Gastrocnemius medialis (tissue), 4 donors: ENCODE measurements around the gene ATXN7.

Experiments used
- POLR2A ChIP-seq, 2 donors: fragments of 450-650 bp; IDR thresholded peaks; one replicate each; pipeline ENCODE4 v1.6.1; 2017; ENCODE audit warnings: antibody characterized with exemption in 2 of 2, mild to moderate bottlenecking in 2 of 2, moderate library complexity in 2 of 2
- TF ChIP-seq, protein P1 (sequence below), 5 experiments: fragments of 450-650 bp in 3 of 5; fragments of 200-600 bp in 2 of 5; sonication (generic) in 2 of 5; IDR thresholded peaks in 4 of 5; conservative IDR thresholded peaks in 1 of 5; 1 replicate in 4 of 5; 2 replicates in 1 of 5; pipeline ENCODE4 v1.5.1; 2016 to 2019; ENCODE audit warnings: antibody characterized with exemption in 5 of 5, mild to moderate bottlenecking in 3 of 5, moderate library complexity in 3 of 5

DNA sequence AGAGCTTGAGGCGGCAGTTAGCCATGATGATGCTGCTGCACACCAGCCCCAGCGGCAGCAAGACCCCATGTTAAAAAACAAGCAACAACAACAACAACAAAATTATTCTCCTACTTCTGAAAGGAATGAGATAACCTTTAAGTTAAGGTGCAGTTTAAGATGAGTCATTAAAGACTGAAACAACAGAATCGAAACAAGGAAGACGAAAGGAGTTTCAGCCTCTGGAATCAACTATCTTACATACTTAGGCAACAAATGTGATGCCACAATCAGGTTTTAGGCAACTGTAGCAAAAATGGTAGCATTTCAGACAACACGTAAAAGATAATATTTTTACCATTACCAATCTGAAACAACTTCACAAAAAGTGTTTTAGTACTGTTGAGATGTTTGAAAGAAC lies 36.3 kb downstream of the ATXN7 start:
- TF ChIP-seq, protein P1, sequence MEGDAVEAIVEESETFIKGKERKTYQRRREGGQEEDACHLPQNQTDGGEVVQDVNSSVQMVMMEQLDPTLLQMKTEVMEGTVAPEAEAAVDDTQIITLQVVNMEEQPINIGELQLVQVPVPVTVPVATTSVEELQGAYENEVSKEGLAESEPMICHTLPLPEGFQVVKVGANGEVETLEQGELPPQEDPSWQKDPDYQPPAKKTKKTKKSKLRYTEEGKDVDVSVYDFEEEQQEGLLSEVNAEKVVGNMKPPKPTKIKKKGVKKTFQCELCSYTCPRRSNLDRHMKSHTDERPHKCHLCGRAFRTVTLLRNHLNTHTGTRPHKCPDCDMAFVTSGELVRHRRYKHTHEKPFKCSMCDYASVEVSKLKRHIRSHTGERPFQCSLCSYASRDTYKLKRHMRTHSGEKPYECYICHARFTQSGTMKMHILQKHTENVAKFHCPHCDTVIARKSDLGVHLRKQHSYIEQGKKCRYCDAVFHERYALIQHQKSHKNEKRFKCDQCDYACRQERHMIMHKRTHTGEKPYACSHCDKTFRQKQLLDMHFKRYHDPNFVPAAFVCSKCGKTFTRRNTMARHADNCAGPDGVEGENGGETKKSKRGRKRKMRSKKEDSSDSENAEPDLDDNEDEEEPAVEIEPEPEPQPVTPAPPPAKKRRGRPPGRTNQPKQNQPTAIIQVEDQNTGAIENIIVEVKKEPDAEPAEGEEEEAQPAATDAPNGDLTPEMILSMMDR (IDR thresholded peaks at IDR 0.05 in 4 of 5, conservative IDR thresholded peaks at IDR 0.05 in 1 of 5) = no peak
- no peak for TF ChIP-seq POLR2A (IDR thresholded peaks at IDR 0.05)
